Activated T-helper 2 cell treated with anti-CD3 and anti-CD28 coated beads, Interferon-gamma antibody, Interleukin-2, Interleukin-4, amounts not matched to agents 10 μg/mL and 5 μg/mL and 100 μg/mL, durations not matched to agents 14 hours and 24 hours and 36 hours (primary cell): ENCODE data around the gene C5AR2. TPM values are rescaled to one million over a fixed set of nuclear protein-coding genes. Genes with fewer than 3 reads are reported as not detected.
"Not testable (repeated sequence)": the region's sequence is repeated elsewhere in the genome, so short reads cannot be mapped to it uniquely, and the experiment has no call there.

Experiments
- DNase-seq: peaks from one replicate; pipeline ENCODE4 v3.0.0; 2021; ENCODE audit warnings: low spot score
- H3K27ac Mint-ChIP-seq: one replicate; pipeline ENCODE4 v1.8.0; 2021; ENCODE audit warnings: mixed read lengths
- H3K27me3 Mint-ChIP-seq: one replicate; pipeline ENCODE4 v1.8.0; 2021; ENCODE audit warnings: low read depth, mixed read lengths
- H3K36me3 Mint-ChIP-seq: one replicate; pipeline ENCODE4 v1.8.0; 2021; ENCODE audit warnings: low read depth, mixed read lengths
- H3K4me1 Mint-ChIP-seq: one replicate; pipeline ENCODE4 v1.8.0; 2021; ENCODE audit warnings: low read depth, mixed read lengths
- H3K4me3 Mint-ChIP-seq: one replicate; pipeline ENCODE4 v1.8.0; 2021; ENCODE audit warnings: low read depth, mild to moderate bottlenecking, moderate library complexity, mixed read lengths
- H3K9me3 Mint-ChIP-seq: one replicate; pipeline ENCODE4 v1.8.0; 2021; ENCODE audit warnings: mixed read lengths
- intact Hi-C: fragments of 100-400 bp; cut with micrococcal nuclease; formaldehyde crosslinking; loops from one replicate; pipeline ENCODE4 v1.15.1; 2023
- total RNA-seq: library from RNA; stranded (reverse); gene quantifications from 2 replicates; pipeline ENCODE4 v1.2.3, GENCODE V29; 2022

Gene C5AR2
- total RNA-seq, 1 donor from 2014 or later = not detected

DNA sequence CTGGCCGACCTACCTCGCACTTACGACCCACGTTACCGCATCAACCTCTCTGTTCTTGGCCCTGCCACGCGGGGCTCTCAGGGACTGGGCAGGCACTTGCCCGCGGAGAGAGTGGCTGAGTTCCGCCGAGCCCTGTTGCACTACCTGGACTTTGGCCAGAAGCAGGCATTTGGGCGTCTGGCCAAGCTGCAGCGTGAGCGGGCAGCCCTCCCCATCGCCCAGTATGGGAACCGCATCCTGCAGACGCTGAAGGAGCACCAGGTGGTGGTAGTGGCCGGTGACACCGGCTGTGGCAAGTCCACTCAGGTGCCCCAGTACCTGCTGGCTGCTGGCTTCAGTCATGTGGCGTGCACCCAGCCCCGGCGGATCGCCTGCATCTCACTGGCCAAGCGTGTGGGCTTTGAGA lies 21.3 kb downstream of the C5AR2 start:
- Mint-ChIP-seq H3K9me3 (no peaks in the 10 kb centered on the region), H3K27me3 (no peaks in the 10 kb centered on the region), H3K4me3 (no peak overlapping the region), H3K36me3 (peaks cover 74% of the 10 kb centered on the region), H3K27ac (no peak overlapping the region), H3K4me1 (peaks cover 20% of the 10 kb centered on the region)
- no peak for DNase-seq
- intact Hi-C loops = no loop called here

DNA sequence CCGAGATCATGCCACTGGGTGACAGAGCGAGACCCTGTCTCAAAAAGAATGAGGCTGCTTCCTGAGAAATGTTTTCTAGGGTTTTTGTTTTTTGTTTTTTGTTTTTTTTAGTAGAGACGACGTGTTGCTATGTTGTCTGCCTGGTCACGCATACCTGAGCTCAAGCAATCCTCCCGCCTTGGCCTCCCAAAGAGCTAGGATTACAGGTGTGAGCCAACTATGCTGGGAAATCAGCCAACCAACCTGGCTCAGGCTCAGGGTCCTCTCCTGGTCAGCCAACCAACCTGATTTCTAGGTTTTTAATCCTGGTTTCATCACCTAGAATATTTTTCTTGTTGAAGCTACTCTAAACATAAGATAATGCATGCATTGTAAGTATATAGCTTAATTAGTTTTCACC lies 24.9 kb downstream of the C5AR2 start:
- intact Hi-C loops = no loop called here
- H3K27me3 Mint-ChIP-seq = no peaks in the 10 kb centered on the region
- H3K4me1 Mint-ChIP-seq = peaks cover 3% of the 10 kb centered on the region
- H3K36me3 Mint-ChIP-seq = peaks cover 91% of the 10 kb centered on the region
- no peak for DNase-seq
- no peak overlapping the region for H3K4me3 Mint-ChIP-seq
- H3K27ac Mint-ChIP-seq = no peak overlapping the region
- no peaks in the 10 kb centered on the region for H3K9me3 Mint-ChIP-seq

GRCh38 chr19:47357788-47358680 lies 26.1 kb downstream of the C5AR2 start:
- intact Hi-C loops = no loop called here
- no peaks in the 10 kb centered on the region for H3K27me3 Mint-ChIP-seq
- H3K36me3 Mint-ChIP-seq = peaks cover 86% of the 10 kb centered on the region
- no peak for DNase-seq
- H3K9me3 Mint-ChIP-seq = no peaks in the 10 kb centered on the region
- no peak overlapping the region for H3K27ac Mint-ChIP-seq
- H3K4me1 Mint-ChIP-seq = no peaks in the 10 kb centered on the region
- no peak overlapping the region for H3K4me3 Mint-ChIP-seq

GRCh38 chr19:47358936-47359335 lies 27.0 kb downstream of the C5AR2 start:
- DNase-seq = no peak
- H3K36me3 Mint-ChIP-seq = peaks cover 82% of the 10 kb centered on the region
- no peaks in the 10 kb centered on the region for H3K9me3 Mint-ChIP-seq
- intact Hi-C loops = no loop called here
- H3K4me1 Mint-ChIP-seq = peaks cover under 1% of the 10 kb centered on the region
- H3K27ac Mint-ChIP-seq = no peak overlapping the region
- no peaks in the 10 kb centered on the region for H3K27me3 Mint-ChIP-seq
- no peak overlapping the region for H3K4me3 Mint-ChIP-seq

- Mint-ChIP-seq H3K36me3 (peaks cover 74% of the 10 kb centered on the region), H3K27ac (no peak overlapping the region), H3K27me3 (no peaks in the 10 kb centered on the region), H3K4me1 (peaks cover 2% of the 10 kb centered on the region), H3K4me3 (no peak overlapping the region), H3K9me3 (no peaks in the 10 kb centered on the region)
- no peak for DNase-seq
- intact Hi-C loops = no loop called here
Observed at GRCh38 chr19:47362321-47362720, 30.3 kb downstream of the C5AR2 start.

GRCh38 chr19:47363758-47364531 lies 32.0 kb downstream of the C5AR2 start:
- peaks cover 63% of the 10 kb centered on the region for H3K36me3 Mint-ChIP-seq
- no peak overlapping the region for H3K4me3 Mint-ChIP-seq
- DNase-seq = no peak
- no peaks in the 10 kb centered on the region for H3K27me3 Mint-ChIP-seq
- H3K27ac Mint-ChIP-seq = no peak overlapping the region
- peaks cover 2% of the 10 kb centered on the region for H3K4me1 Mint-ChIP-seq
- H3K9me3 Mint-ChIP-seq = no peaks in the 10 kb centered on the region
- intact Hi-C loops = no loop called here

DNA sequence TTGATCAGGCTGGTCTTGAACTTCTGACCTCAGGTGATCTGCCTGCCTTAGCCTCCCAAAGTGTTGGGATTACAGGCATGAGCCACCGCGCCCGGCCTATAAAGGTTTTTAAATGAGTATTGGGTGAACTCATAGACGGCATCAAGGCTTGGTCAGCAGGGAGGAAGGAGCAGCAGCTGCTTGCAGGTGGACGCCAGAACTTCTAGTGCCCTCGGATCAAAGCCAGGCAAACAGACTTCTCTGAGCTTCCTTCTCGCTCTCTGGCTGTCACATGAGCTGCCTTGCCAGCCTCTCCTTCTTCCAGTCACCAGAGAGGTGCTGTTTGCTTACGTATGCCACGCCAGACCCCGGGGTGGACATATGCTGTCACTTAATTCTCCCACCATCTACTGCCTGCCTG lies 33.5 kb downstream of the C5AR2 start:
- intact Hi-C loops, DNase-seq, H3K27ac Mint-ChIP-seq, H3K4me3 Mint-ChIP-seq, H3K9me3 Mint-ChIP-seq, H3K4me1 Mint-ChIP-seq, H3K27me3 Mint-ChIP-seq: not testable (repeated sequence)
- peaks cover 61% of the 10 kb centered on the region for H3K36me3 Mint-ChIP-seq

GRCh38 chr19:47370045-47370611 lies 38.2 kb downstream of the C5AR2 start:
- Mint-ChIP-seq H3K27ac (no peak overlapping the region), H3K36me3 (peaks cover 45% of the 10 kb centered on the region), H3K9me3 (no peaks in the 10 kb centered on the region), H3K27me3 (no peaks in the 10 kb centered on the region), H3K4me3 (no peak overlapping the region), H3K4me1 (no peaks in the 10 kb centered on the region)
- no peak for DNase-seq
- intact Hi-C loops = no loop called here

DNA sequence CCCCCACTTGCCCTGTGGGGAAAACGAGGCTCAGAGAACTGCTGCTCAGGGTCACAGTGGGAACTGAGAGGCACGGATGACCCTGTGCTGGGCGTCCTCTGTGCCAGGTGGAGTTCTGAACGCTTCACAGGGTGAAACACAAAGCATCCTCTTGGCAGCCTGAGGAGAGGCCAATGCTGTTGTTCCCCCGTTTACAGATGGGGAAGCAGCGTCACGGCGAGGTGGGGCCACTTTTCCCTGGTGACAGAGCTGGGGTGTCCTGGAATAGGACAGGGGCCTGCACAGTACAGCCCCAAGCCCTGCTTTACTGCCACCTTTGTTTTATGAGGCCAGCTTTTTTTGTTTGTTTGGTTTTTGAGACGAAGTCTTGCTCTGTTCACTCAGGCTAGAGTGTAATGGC lies 39.3 kb downstream of the C5AR2 start:
- no peak overlapping the region for H3K27ac Mint-ChIP-seq
- H3K4me3 Mint-ChIP-seq = no peak overlapping the region
- DNase-seq = no peak
- H3K36me3 Mint-ChIP-seq = peaks cover 41% of the 10 kb centered on the region
- no peaks in the 10 kb centered on the region for H3K9me3 Mint-ChIP-seq
- no peaks in the 10 kb centered on the region for H3K27me3 Mint-ChIP-seq
- H3K4me1 Mint-ChIP-seq = no peaks in the 10 kb centered on the region
- intact Hi-C loops = no loop called here

DNA sequence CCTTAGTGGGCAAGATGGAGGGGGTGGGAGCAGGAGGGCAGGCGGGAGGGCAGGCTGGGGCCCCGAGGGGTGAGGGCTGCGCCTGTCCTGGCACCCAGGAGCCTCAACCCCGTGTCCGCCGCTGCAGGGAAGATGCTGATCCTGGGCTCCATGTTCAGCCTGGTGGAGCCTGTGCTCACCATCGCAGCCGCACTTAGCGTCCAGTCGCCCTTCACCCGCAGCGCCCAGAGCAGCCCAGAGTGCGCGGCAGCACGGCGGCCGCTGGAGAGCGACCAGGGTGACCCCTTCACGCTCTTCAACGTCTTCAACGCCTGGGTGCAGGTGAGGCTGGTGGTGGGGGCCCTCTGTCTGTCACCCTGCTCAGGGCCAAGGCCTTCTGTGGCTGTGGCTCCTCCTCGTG lies 40.6 kb downstream of the C5AR2 start:
- no peaks in the 10 kb centered on the region for H3K27me3 Mint-ChIP-seq
- intact Hi-C loops = no loop called here
- H3K9me3 Mint-ChIP-seq = no peaks in the 10 kb centered on the region

GRCh38 chr19:47373246-47374240 lies 41.6 kb downstream of the C5AR2 start:
- no peaks in the 10 kb centered on the region for H3K9me3 Mint-ChIP-seq
- DNase-seq = no peak
- H3K4me3 Mint-ChIP-seq = no peak overlapping the region
- no peaks in the 10 kb centered on the region for H3K4me1 Mint-ChIP-seq
- intact Hi-C loops = no loop called here
- no peak overlapping the region for H3K27ac Mint-ChIP-seq
- H3K27me3 Mint-ChIP-seq = no peaks in the 10 kb centered on the region
- peaks cover 33% of the 10 kb centered on the region for H3K36me3 Mint-ChIP-seq

More for the DNA sequence above, 40.6 kb downstream of the C5AR2 start:
- DNase-seq = no peak
- no peaks in the 10 kb centered on the region for H3K4me1 Mint-ChIP-seq
- no peak overlapping the region for H3K4me3 Mint-ChIP-seq
- H3K27ac Mint-ChIP-seq = no peak overlapping the region
- H3K36me3 Mint-ChIP-seq = peaks cover 33% of the 10 kb centered on the region
